CD8-positive, alpha-beta memory T cell (primary cell): ENCODE measurements around the gene AKAP6. TPM values are rescaled to one million over a fixed set of nuclear protein-coding genes. Genes with fewer than 3 reads are reported as not detected.
"Not testable (repeated sequence)": the region's sequence is repeated elsewhere in the genome, so short reads cannot be mapped to it uniquely, and the experiment has no call there.

Experiments used
- CTCF ChIA-PET: fragments of 350-600 bp; sonication (Branson Sonifier 250); formaldehyde crosslinking; loops from one replicate; lab custom pipeline; 2021; ENCODE audit warnings: antibody characterized with exemption; lab: Charles Lee
- POLR2A ChIA-PET: fragments of 350-600 bp; sonication (Branson Sonifier 250); formaldehyde crosslinking; loops from one replicate; lab custom pipeline; 2021; ENCODE audit warnings: antibody characterized with exemption; lab: Charles Lee
- DNase-seq, 5 donors: peaks; one replicate each; pipeline versions ENCODE4 v3.0.0 to v3.0.0-alpha.2; 2020 to 2022; ENCODE audit warnings: mixed read lengths in 1 of 5
- H3K27ac ChIP-seq: one replicate; pipeline ENCODE4 v1.7.0; 2013; ENCODE audit warnings: low read depth, mild to moderate bottlenecking, low read length, moderate library complexity
- H3K27me3 ChIP-seq: 2 replicates; pipeline ENCODE4 v1.7.0; 2013; ENCODE audit warnings: low read length, mild to moderate bottlenecking; ENCODE audit not compliant: insufficient read depth, poor library complexity, severe bottlenecking
- H3K36me3 ChIP-seq: 2 replicates; pipeline ENCODE4 v1.7.0; 2013; ENCODE audit warnings: mild to moderate bottlenecking, low read length, moderate library complexity; ENCODE audit not compliant: insufficient read depth
- H3K4me1 ChIP-seq: 2 replicates; pipeline ENCODE4 v1.7.0; 2013; ENCODE audit warnings: mild to moderate bottlenecking, low read length, moderate library complexity; ENCODE audit not compliant: insufficient read depth
- H3K4me3 ChIP-seq: 2 replicates; pipeline ENCODE4 v1.7.0; 2013; ENCODE audit warnings: mild to moderate bottlenecking, low read length
- H3K9me3 ChIP-seq: 2 replicates; pipeline ENCODE4 v1.7.0; 2013; ENCODE audit warnings: mild to moderate bottlenecking, low read length
- H3K27ac Mint-ChIP-seq, 8 donors: one replicate each; pipeline ENCODE4 v1.8.0; 2020 to 2021; ENCODE audit warnings: mixed read lengths in 8 of 8, mild to moderate bottlenecking in 6 of 8, inconsistent platforms in 3 of 8, moderate library complexity in 3 of 8
- H3K27me3 Mint-ChIP-seq, 2 donors: one replicate each; pipeline ENCODE4 v1.8.0; 2020 to 2021; ENCODE audit warnings: mixed read lengths in 2 of 2, mild to moderate bottlenecking in 1 of 2, moderate library complexity in 1 of 2
- H3K36me3 Mint-ChIP-seq, 3 donors: one replicate each; pipeline ENCODE4 v1.8.0; 2020 to 2021; ENCODE audit warnings: mixed read lengths in 3 of 3, inconsistent platforms in 1 of 3, mild to moderate bottlenecking in 1 of 3
- H3K4me1 Mint-ChIP-seq, 3 donors: one replicate each; pipeline ENCODE4 v1.8.0; 2020 to 2021; ENCODE audit warnings: mixed read lengths in 3 of 3, inconsistent platforms in 1 of 3, mild to moderate bottlenecking in 1 of 3
- H3K4me3 Mint-ChIP-seq, 7 donors: one replicate each; pipeline ENCODE4 v1.8.0; 2020 to 2021; ENCODE audit warnings: mixed read lengths in 7 of 7, mild to moderate bottlenecking in 6 of 7, moderate library complexity in 4 of 7, inconsistent platforms in 2 of 7
- H3K9me3 Mint-ChIP-seq, 5 donors: one replicate each; pipeline ENCODE4 v1.8.0; 2020 to 2022; ENCODE audit warnings: mixed read lengths in 5 of 5, mild to moderate bottlenecking in 3 of 5, moderate library complexity in 2 of 5, inconsistent platforms in 1 of 5
- polyA plus RNA-seq: library from polyadenylated mRNA; unstranded; fragments of 300-500 nt; fragmentation: Illumina TruSeq; gene quantifications from one replicate; pipeline ENCODE4 v1.2.3, GENCODE V29; 2021
- total RNA-seq, 2 experiments: library from RNA; stranded (reverse); gene quantifications; one replicate each; pipeline ENCODE4 v1.2.3, GENCODE V29; 2021

Gene AKAP6
- total and polyA plus RNA-seq, 3 experiments from 2014 or later, result 0.49 to 1.5 (median 1.4) TPM

- Histone ChIP-seq H3K4me3 (no peak overlapping the region), H3K4me1 (no peaks in the 10 kb centered on the region), H3K9me3 (no peaks in the 10 kb centered on the region), H3K36me3 (no peaks in the 10 kb centered on the region), H3K27me3 (no peaks in the 10 kb centered on the region), H3K27ac (no peak overlapping the region)
- H3K9me3 Mint-ChIP-seq, result no peaks in the 10 kb centered on the region
- H3K36me3 Mint-ChIP-seq, result no peaks in the 10 kb centered on the region
- no peak overlapping the region for H3K4me3 Mint-ChIP-seq
- no peaks in the 10 kb centered on the region for H3K4me1 Mint-ChIP-seq
- H3K27me3 Mint-ChIP-seq, result no peaks in the 10 kb centered on the region
- POLR2A ChIA-PET, result no interaction called here
- no peak overlapping the region for H3K27ac Mint-ChIP-seq
- no peak for DNase-seq
- CTCF ChIA-PET, result no interaction called here
Measured at GRCh38 chr14:32571995-32572866, 243.1 kb downstream of the AKAP6 start.

- H3K36me3 ChIP-seq, result no peaks in the 10 kb centered on the region
- H3K4me1 ChIP-seq, result no peaks in the 10 kb centered on the region
- H3K27me3 ChIP-seq, result no peaks in the 10 kb centered on the region
- no peaks in the 10 kb centered on the region for H3K36me3 Mint-ChIP-seq
- H3K9me3 Mint-ChIP-seq, result no peaks in the 10 kb centered on the region
- no peaks in the 10 kb centered on the region for H3K27me3 Mint-ChIP-seq
- H3K4me1 Mint-ChIP-seq, result no peaks in the 10 kb centered on the region
- H3K4me3 ChIP-seq, result no peak overlapping the region
- no peak overlapping the region for H3K27ac Mint-ChIP-seq
- no peak overlapping the region for H3K4me3 Mint-ChIP-seq
- no peaks in the 10 kb centered on the region for H3K9me3 ChIP-seq
- CTCF ChIA-PET, result no interaction called here
- DNase-seq, result no peak
- POLR2A ChIA-PET, result no interaction called here
- H3K27ac ChIP-seq, result no peak overlapping the region
Measured at GRCh38 chr14:32572867-32573150, 243.7 kb downstream of the AKAP6 start.

GRCh38 chr14:32574269-32574668, 245.2 kb downstream of the AKAP6 start:
- Mint-ChIP-seq H3K4me1 (no peaks in the 10 kb centered on the region), H3K36me3 (no peaks in the 10 kb centered on the region), H3K27ac (no peak overlapping the region), H3K4me3 (no peak overlapping the region), H3K27me3 (no peaks in the 10 kb centered on the region), H3K9me3 (no peaks in the 10 kb centered on the region)
- H3K4me1 ChIP-seq, result no peaks in the 10 kb centered on the region
- H3K9me3 ChIP-seq, result no peaks in the 10 kb centered on the region
- H3K27ac ChIP-seq, result no peak overlapping the region
- no peaks in the 10 kb centered on the region for H3K36me3 ChIP-seq
- ChIA-PET POLR2A (no interaction called here), CTCF (no interaction called here)
- no peak overlapping the region for H3K4me3 ChIP-seq
- no peaks in the 10 kb centered on the region for H3K27me3 ChIP-seq
- DNase-seq, result no peak

GRCh38 chr14:32576088-32576795, 247.1 kb downstream of the AKAP6 start:
- Histone ChIP-seq H3K4me3 (no peak overlapping the region), H3K27me3 (no peaks in the 10 kb centered on the region), H3K27ac (no peak overlapping the region), H3K9me3 (no peaks in the 10 kb centered on the region), H3K36me3 (no peaks in the 10 kb centered on the region), H3K4me1 (no peaks in the 10 kb centered on the region)
- DNase-seq, result peak in 2 of 5 donors; percentile 3 to 23
- POLR2A ChIA-PET, result no interaction called here
- CTCF ChIA-PET, result interaction anchor here (2.2 kb wide), 1 partner anchor 1747 kb away, joined by 4 read pairs; no protein-coding TSS in a partner anchor
- Mint-ChIP-seq H3K27ac (no peak overlapping the region), H3K27me3 (no peaks in the 10 kb centered on the region), H3K4me1 (no peaks in the 10 kb centered on the region), H3K36me3 (no peaks in the 10 kb centered on the region), H3K4me3 (no peak overlapping the region), H3K9me3 (no peaks in the 10 kb centered on the region)

GRCh38 chr14:32576977-32577376, 247.9 kb downstream of the AKAP6 start:
- no peaks in the 10 kb centered on the region for H3K36me3 ChIP-seq
- no peaks in the 10 kb centered on the region for H3K4me1 Mint-ChIP-seq
- H3K27me3 Mint-ChIP-seq, result no peaks in the 10 kb centered on the region
- H3K27me3 ChIP-seq, result no peaks in the 10 kb centered on the region
- no peaks in the 10 kb centered on the region for H3K9me3 Mint-ChIP-seq
- H3K9me3 ChIP-seq, result no peaks in the 10 kb centered on the region
- no peak overlapping the region for H3K4me3 Mint-ChIP-seq
- no peak overlapping the region for H3K4me3 ChIP-seq
- no peak for DNase-seq
- POLR2A ChIA-PET, result no interaction called here
- H3K27ac Mint-ChIP-seq, result no peak overlapping the region
- no peak overlapping the region for H3K27ac ChIP-seq
- no peaks in the 10 kb centered on the region for H3K4me1 ChIP-seq
- H3K36me3 Mint-ChIP-seq, result no peaks in the 10 kb centered on the region
- CTCF ChIA-PET, result interaction anchor here (2.2 kb wide), 1 partner anchor 1746 kb away, joined by 4 read pairs; no protein-coding TSS in a partner anchor

GRCh38 chr14:32578181-32578580, 249.1 kb downstream of the AKAP6 start:
- Histone ChIP-seq H3K36me3 (no peaks in the 10 kb centered on the region), H3K4me3 (no peak overlapping the region), H3K27ac (no peak overlapping the region), H3K27me3 (no peaks in the 10 kb centered on the region), H3K4me1 (no peaks in the 10 kb centered on the region), H3K9me3 (no peaks in the 10 kb centered on the region)
- ChIA-PET POLR2A (no interaction called here), CTCF (no interaction called here)
- Mint-ChIP-seq H3K4me3 (no peak overlapping the region), H3K27ac (no peak overlapping the region), H3K4me1 (no peaks in the 10 kb centered on the region), H3K36me3 (no peaks in the 10 kb centered on the region), H3K9me3 (no peaks in the 10 kb centered on the region), H3K27me3 (no peaks in the 10 kb centered on the region)
- no peak for DNase-seq

GRCh38 chr14:32583427-32583826, 254.3 kb downstream of the AKAP6 start:
- H3K27ac ChIP-seq, H3K27me3 Mint-ChIP-seq, H3K4me1 Mint-ChIP-seq, H3K27me3 ChIP-seq, H3K4me1 ChIP-seq, H3K36me3 ChIP-seq, H3K9me3 ChIP-seq, H3K27ac Mint-ChIP-seq, CTCF ChIA-PET, H3K4me3 Mint-ChIP-seq, DNase-seq, POLR2A ChIA-PET, H3K9me3 Mint-ChIP-seq, H3K4me3 ChIP-seq, H3K36me3 Mint-ChIP-seq: not testable (repeated sequence)

- peaks cover 0 to 2% of the 10 kb centered on the region in 2 donors for H3K27me3 Mint-ChIP-seq
- no peak overlapping the region for H3K4me3 ChIP-seq
- peaks cover 0 to 4% (median 0%) of the 10 kb centered on the region in 5 donors for H3K9me3 Mint-ChIP-seq
- no peaks in the 10 kb centered on the region for H3K4me1 Mint-ChIP-seq
- no peaks in the 10 kb centered on the region for H3K4me1 ChIP-seq
- DNase-seq, result no peak
- no peak overlapping the region for H3K27ac ChIP-seq
- no peaks in the 10 kb centered on the region for H3K9me3 ChIP-seq
- no peak overlapping the region for H3K4me3 Mint-ChIP-seq
- H3K36me3 Mint-ChIP-seq, result no peaks in the 10 kb centered on the region
- no peaks in the 10 kb centered on the region for H3K27me3 ChIP-seq
- ChIA-PET CTCF (no interaction called here), POLR2A (no interaction called here)
- H3K27ac Mint-ChIP-seq, result no peak overlapping the region
- no peaks in the 10 kb centered on the region for H3K36me3 ChIP-seq
Measured at GRCh38 chr14:32584079-32584478, 255.0 kb downstream of the AKAP6 start.
